Keratinocyte (primary cell): ENCODE results near the gene ACACA. TPM values are rescaled to one million over a fixed set of nuclear protein-coding genes. Genes with fewer than 3 reads are reported as not detected.

Source experiments
- DNase-seq: peaks from one replicate; pipeline ENCODE4 v3.0.0-alpha.2; 2011; ENCODE audit warnings: low read depth, missing footprints, low spot score
- FAIRE-seq: peaks from 2 replicates; lab custom pipeline; 2011; peaks lifted over from hg19 to GRCh38; lab: Jason Lieb, UNC
- H2AFZ ChIP-seq: 2 replicates; pipeline ENCODE4 v1.6.0; 2012; ENCODE audit warnings: low read length, control low read depth, inconsistent platforms; ENCODE audit not compliant: control insufficient read depth
- H3K27ac ChIP-seq: 2 replicates; pipeline ENCODE4 v1.5.1; 2011; ENCODE audit warnings: low read length; ENCODE audit not compliant: control insufficient read depth, insufficient read depth
- H3K27me3 ChIP-seq: 3 replicates; pipeline ENCODE4 v1.6.0; 2011; ENCODE audit warnings: low read length; ENCODE audit not compliant: control insufficient read depth, insufficient read depth; ENCODE audit errors: extremely low read depth
- H3K36me3 ChIP-seq, 2 experiments: 2 replicates in 1 of 2; 3 replicates in 1 of 2; pipeline ENCODE4 v1.5.1; 2011; ENCODE audit warnings: low read length in 2 of 2, mild to moderate bottlenecking in 1 of 2; ENCODE audit not compliant: control insufficient read depth in 2 of 2, insufficient read depth in 2 of 2; ENCODE audit errors: extremely low read depth in 1 of 2
- H3K4me1 ChIP-seq: 3 replicates; pipeline ENCODE4 v1.5.1; 2011; ENCODE audit warnings: low read length; ENCODE audit not compliant: control insufficient read depth, insufficient read depth; ENCODE audit errors: extremely low read depth
- H3K4me2 ChIP-seq: 3 replicates; pipeline ENCODE4 v1.6.0; 2011; ENCODE audit warnings: low read depth, low read length; ENCODE audit not compliant: control insufficient read depth, insufficient read depth; ENCODE audit errors: extremely low read depth
- H3K4me3 ChIP-seq, 3 experiments: fragments of 200-600 bp in 1 of 3; sonication (generic) in 1 of 3; 2 replicates in 2 of 3; 3 replicates in 1 of 3; pipeline ENCODE4 v1.5.1; 2011 to 2016; ENCODE audit warnings: low read length in 3 of 3, mild to moderate bottlenecking in 3 of 3, control low read depth in 2 of 3, inconsistent platforms in 1 of 3, low read depth in 1 of 3, mixed read lengths in 1 of 3, mixed run types in 1 of 3, moderate library complexity in 1 of 3; ENCODE audit not compliant: control insufficient read depth in 2 of 3, insufficient read depth in 2 of 3; ENCODE audit errors: extremely low read depth in 1 of 3
- H3K79me2 ChIP-seq: 2 replicates; pipeline ENCODE4 v1.6.0; 2012; ENCODE audit warnings: low read length; ENCODE audit not compliant: control insufficient read depth, insufficient read depth
- H3K9ac ChIP-seq: 3 replicates; pipeline ENCODE4 v1.6.0; 2011; ENCODE audit warnings: low read length; ENCODE audit not compliant: control insufficient read depth, insufficient read depth; ENCODE audit errors: extremely low read depth
- H3K9me1 ChIP-seq: 3 replicates; pipeline ENCODE4 v1.6.0; 2011; ENCODE audit warnings: low read length; ENCODE audit not compliant: control insufficient read depth, insufficient read depth; ENCODE audit errors: extremely low read depth
- H3K9me3 ChIP-seq: 2 replicates; pipeline ENCODE4 v1.5.1; 2012; ENCODE audit warnings: low read depth, low read length; ENCODE audit not compliant: control insufficient read depth
- H4K20me1 ChIP-seq: 3 replicates; pipeline ENCODE4 v1.6.0; 2011; ENCODE audit warnings: low read length; ENCODE audit not compliant: control insufficient read depth, insufficient read depth; ENCODE audit errors: extremely low read depth
- EZH2 ChIP-seq: IDR thresholded peaks from one replicate; pipeline ENCODE4 v1.6.1; 2012; ENCODE audit warnings: inconsistent platforms, mild to moderate bottlenecking, low read length, moderate library complexity
- dilution Hi-C: fragments of 300-500 bp; cut with MboI; formaldehyde crosslinking; loops from one replicate; pipeline ENCODE4 v1.7.0; 2020; ENCODE audit warnings: low sequenced_read_pairs; ENCODE audit not compliant: extremely low pct_ligation_motif_present
- polyA plus RNA-seq, 5 experiments: library from polyadenylated mRNA; depleted of rRNA in 3 of 5; stranded (reverse) in 3 of 5; stranded (forward) in 1 of 5; unstranded in 1 of 5; fragments of >200 nt; gene quantifications; 1 replicate in 1 of 5; 2 replicates in 3 of 5; 3 replicates in 1 of 5; pipeline versions ENCODE4 v1.2.1 to v1.2.3, GENCODE V29; 2011 to 2012; ENCODE audit warnings: missing spikeins in 2 of 5, low read depth in 1 of 5, low replicate concordance in 1 of 5
- TF ChIP-seq, protein P1 (sequence below), 3 experiments: IDR thresholded peaks in 1 of 3; conservative IDR thresholded peaks in 1 of 3; optimal IDR thresholded peaks in 1 of 3; 2 replicates in 2 of 3; 3 replicates in 1 of 3; pipeline versions ENCODE3 to v1.5.1; 2011; ENCODE audit warnings: low read length in 3 of 3, mild to moderate bottlenecking in 3 of 3, moderate library complexity in 2 of 3, control low read depth in 1 of 3, inconsistent platforms in 1 of 3; ENCODE audit not compliant: insufficient read depth in 2 of 3; ENCODE audit errors: extremely low read depth in 1 of 3

Gene ACACA
- polyA plus RNA-seq, 1 donor (not counting 4 experiments of a cell fraction or from before 2014, with no cell fraction given) = 85.8 TPM

DNA sequence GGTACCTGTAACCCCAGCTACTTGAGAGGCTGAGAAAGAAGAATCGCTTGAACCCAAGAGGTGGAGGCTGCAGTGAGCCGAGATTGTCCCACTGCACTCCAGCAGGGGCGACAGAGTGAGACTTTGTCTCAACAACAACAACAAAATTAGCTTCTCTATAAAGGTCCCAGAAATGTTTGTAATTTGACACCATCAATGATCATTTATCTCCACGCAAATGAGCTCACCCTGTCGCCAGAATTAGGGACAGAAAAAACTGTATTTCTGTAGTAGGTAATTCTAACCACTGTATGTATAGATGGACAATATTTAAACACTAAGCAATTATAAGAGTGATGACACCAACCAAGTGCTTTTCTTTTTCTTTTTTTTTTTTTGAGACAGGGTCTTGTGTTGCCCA is 20.2 kb downstream of the ACACA start:
- H3K9ac ChIP-seq = no peak overlapping the region
- H4K20me1 ChIP-seq = no peaks in the 10 kb centered on the region
- no peaks in the 10 kb centered on the region for H3K9me3 ChIP-seq
- no peak overlapping the region for H3K27ac ChIP-seq
- TF ChIP-seq EZH2 = no peak
- H2AFZ ChIP-seq = no peak overlapping the region
- no peaks in the 10 kb centered on the region for H3K79me2 ChIP-seq
- H3K4me3 ChIP-seq = no peak overlapping the region
- H3K9me1 ChIP-seq = no peaks in the 10 kb centered on the region
- H3K4me2 ChIP-seq = no peak overlapping the region
- H3K36me3 ChIP-seq = no peaks in the 10 kb centered on the region
- DNase-seq (no peak), FAIRE-seq (no peak)
- peaks cover 12% of the 10 kb centered on the region for H3K4me1 ChIP-seq
- no peaks in the 10 kb centered on the region for H3K27me3 ChIP-seq
- dilution Hi-C loops = no loop called here

DNA sequence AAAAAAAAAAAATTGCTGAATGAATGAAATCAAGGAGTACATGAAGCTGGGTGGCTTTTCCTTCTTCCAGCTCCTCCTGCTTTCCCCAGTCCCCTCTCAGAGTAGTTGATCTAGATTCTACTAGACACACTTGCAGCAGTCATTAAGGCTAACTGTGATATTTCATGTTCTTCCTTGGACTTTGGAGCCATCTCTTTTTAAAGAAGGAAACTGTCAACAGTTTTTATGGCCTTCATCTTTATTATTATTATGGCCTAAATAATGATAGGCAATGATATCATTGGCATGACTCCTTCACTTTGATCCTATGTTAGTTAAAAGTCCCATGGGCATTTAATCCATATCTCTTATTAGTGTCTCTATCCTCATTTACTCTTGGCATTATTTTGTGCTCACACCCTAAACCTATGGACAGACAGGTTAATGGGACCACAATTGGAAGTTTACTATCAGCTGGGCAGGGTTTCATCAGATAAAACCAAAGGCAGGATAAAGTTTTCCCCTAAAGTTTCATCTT is 21.1 kb downstream of the ACACA start:
- no peaks in the 10 kb centered on the region for H3K9me3 ChIP-seq
- FAIRE-seq = no peak
- dilution Hi-C loops = no loop called here

More for the DNA sequence above, 21.1 kb downstream of the ACACA start:
- peaks cover 2% of the 10 kb centered on the region for H3K4me1 ChIP-seq
- TF ChIP-seq EZH2 = no peak
- TF ChIP-seq, protein P1, sequence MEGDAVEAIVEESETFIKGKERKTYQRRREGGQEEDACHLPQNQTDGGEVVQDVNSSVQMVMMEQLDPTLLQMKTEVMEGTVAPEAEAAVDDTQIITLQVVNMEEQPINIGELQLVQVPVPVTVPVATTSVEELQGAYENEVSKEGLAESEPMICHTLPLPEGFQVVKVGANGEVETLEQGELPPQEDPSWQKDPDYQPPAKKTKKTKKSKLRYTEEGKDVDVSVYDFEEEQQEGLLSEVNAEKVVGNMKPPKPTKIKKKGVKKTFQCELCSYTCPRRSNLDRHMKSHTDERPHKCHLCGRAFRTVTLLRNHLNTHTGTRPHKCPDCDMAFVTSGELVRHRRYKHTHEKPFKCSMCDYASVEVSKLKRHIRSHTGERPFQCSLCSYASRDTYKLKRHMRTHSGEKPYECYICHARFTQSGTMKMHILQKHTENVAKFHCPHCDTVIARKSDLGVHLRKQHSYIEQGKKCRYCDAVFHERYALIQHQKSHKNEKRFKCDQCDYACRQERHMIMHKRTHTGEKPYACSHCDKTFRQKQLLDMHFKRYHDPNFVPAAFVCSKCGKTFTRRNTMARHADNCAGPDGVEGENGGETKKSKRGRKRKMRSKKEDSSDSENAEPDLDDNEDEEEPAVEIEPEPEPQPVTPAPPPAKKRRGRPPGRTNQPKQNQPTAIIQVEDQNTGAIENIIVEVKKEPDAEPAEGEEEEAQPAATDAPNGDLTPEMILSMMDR (optimal IDR thresholded peaks at IDR 0.05 in 1 of 3, IDR thresholded peaks at IDR 0.05 in 1 of 3, conservative IDR thresholded peaks at IDR 0.05 in 1 of 3; ENCODE audit: extremely low read depth in 1 of 3, insufficient read depth in 2 of 3, low read length in 3 of 3) = no peak
- no peak overlapping the region for H3K4me3 ChIP-seq
- no peaks in the 10 kb centered on the region for H3K27me3 ChIP-seq
- no peaks in the 10 kb centered on the region for H3K36me3 ChIP-seq
- no peak overlapping the region for H3K9ac ChIP-seq
- no peak overlapping the region for H3K4me2 ChIP-seq
- no peaks in the 10 kb centered on the region for H3K9me1 ChIP-seq
- no peak for DNase-seq
- H3K79me2 ChIP-seq = no peaks in the 10 kb centered on the region
- no peaks in the 10 kb centered on the region for H4K20me1 ChIP-seq
- H2AFZ ChIP-seq = no peak overlapping the region
- no peak overlapping the region for H3K27ac ChIP-seq
